ENCODE data around the gene CCDC33. TPM values are rescaled to one million over a fixed set of nuclear protein-coding genes. Genes with fewer than 3 reads are reported as not detected.

Gene CCDC33
- total RNA-seq, 4 donors from 2014 or later = 1.4 to 2.8 (median 1.7) TPM

DNA sequence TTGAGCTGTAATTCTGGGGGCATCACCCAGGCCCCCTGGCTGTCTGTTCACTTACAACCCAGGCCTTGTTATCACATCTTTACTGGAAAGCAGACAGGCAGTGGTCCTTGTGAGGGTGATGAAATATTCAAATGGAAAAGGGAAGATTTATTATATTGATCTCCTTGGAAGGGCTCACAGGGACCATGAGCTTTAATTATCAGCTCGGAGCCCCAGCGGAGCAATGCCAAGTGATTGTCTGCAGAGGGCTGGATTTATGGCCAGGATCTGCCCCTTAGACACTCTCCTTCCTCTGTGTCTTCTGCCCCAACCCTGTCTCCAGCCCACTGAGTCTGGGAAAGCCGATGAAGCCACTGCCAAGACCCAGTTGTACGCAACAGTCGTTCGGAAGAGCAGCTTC is 31.9 kb downstream of the CCDC33 start:
- H3K36me3 ChIP-seq = no peaks in the 10 kb centered on the region
- H3K27me3 ChIP-seq = no peaks in the 10 kb centered on the region
- DNase-seq = no peak
- TF ChIP-seq, protein P1, sequence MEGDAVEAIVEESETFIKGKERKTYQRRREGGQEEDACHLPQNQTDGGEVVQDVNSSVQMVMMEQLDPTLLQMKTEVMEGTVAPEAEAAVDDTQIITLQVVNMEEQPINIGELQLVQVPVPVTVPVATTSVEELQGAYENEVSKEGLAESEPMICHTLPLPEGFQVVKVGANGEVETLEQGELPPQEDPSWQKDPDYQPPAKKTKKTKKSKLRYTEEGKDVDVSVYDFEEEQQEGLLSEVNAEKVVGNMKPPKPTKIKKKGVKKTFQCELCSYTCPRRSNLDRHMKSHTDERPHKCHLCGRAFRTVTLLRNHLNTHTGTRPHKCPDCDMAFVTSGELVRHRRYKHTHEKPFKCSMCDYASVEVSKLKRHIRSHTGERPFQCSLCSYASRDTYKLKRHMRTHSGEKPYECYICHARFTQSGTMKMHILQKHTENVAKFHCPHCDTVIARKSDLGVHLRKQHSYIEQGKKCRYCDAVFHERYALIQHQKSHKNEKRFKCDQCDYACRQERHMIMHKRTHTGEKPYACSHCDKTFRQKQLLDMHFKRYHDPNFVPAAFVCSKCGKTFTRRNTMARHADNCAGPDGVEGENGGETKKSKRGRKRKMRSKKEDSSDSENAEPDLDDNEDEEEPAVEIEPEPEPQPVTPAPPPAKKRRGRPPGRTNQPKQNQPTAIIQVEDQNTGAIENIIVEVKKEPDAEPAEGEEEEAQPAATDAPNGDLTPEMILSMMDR (IDR thresholded peaks at IDR 0.05) = no peak
- no peak for TF ChIP-seq POLR2A (IDR thresholded peaks at IDR 0.05)
- H3K4me1 ChIP-seq = no peaks in the 10 kb centered on the region
- no peaks in the 10 kb centered on the region for H3K9me3 ChIP-seq
- no peak overlapping the region for H3K4me3 ChIP-seq
- H3K27ac ChIP-seq = no peak overlapping the region
- intact Hi-C loops (cut with DNase I; ENCODE audit: low total_unique reads) = no loop called here

DNA sequence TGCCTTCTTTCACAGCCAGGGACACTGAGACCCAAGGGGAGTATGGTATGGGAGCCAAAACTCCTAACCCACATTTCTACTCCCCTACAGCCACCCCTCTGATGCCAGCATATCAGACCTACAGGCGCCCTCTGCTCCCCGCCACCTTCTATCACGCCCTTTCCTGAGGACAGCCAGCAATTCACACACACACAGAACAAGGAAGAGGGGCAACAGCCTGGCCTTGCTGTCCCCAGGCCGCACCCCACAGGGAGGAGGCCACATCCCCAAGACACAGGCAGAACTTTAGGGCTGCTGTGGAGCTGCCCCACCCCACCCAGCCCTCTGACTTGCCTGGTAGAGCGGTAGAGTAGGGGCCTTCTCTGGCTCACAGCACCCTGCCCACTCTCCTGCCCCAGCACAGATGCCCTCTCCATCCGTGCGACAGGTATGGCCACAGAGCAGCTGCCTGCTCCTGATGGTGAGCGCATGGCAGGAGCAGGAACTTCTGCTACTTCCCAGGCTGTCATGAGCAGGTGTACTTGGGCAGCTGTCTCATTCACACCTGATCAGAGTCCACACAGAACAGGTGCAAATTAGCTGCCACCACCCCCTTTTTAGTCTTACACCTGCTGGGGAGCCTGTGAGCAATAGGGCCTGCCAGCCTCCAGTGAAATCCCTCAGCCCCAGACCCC is 33.4 kb downstream of the CCDC33 start:
- Histone ChIP-seq H3K27ac (no peak overlapping the region), H3K4me3 (no peak overlapping the region), H3K27me3 (no peaks in the 10 kb centered on the region), H3K9me3 (no peaks in the 10 kb centered on the region), H3K36me3 (no peaks in the 10 kb centered on the region), H3K4me1 (no peaks in the 10 kb centered on the region)
- no peak for DNase-seq
- intact Hi-C loops (cut with DNase I; ENCODE audit: low total_unique reads) = no loop called here
- no peak for TF ChIP-seq POLR2A (IDR thresholded peaks at IDR 0.05)
- TF ChIP-seq, protein P1 (IDR thresholded peaks at IDR 0.05) = no peak

DNA sequence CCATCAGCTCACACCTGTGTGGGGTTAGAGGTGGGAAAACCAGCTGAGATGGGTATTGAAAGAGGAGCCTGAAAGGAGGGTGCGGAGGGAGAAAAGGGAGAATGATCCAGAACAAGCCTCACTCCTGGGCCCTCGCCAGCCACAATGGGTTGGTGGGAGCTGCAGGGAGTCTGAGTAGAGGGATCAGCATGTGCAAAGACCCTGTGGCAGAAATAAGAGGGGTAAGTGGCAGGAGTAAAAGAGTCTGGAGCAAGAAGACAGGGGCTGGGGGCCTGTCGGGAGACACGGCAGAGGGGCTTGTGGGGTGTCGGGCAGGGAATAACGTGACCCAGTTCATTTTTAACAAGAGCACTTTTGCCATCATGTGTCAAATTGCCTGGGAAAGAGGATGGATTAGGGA is 34.0 kb downstream of the CCDC33 start:
- Histone ChIP-seq H3K27ac (no peak overlapping the region), H3K4me3 (no peak overlapping the region), H3K36me3 (no peaks in the 10 kb centered on the region), H3K9me3 (no peaks in the 10 kb centered on the region), H3K27me3 (no peaks in the 10 kb centered on the region), H3K4me1 (no peaks in the 10 kb centered on the region)
- TF ChIP-seq, protein P1 (IDR thresholded peaks at IDR 0.05) = no peak
- TF ChIP-seq POLR2A (IDR thresholded peaks at IDR 0.05) = no peak
- intact Hi-C loops (cut with DNase I; ENCODE audit: low total_unique reads) = no loop called here
- DNase-seq = no peak

DNA sequence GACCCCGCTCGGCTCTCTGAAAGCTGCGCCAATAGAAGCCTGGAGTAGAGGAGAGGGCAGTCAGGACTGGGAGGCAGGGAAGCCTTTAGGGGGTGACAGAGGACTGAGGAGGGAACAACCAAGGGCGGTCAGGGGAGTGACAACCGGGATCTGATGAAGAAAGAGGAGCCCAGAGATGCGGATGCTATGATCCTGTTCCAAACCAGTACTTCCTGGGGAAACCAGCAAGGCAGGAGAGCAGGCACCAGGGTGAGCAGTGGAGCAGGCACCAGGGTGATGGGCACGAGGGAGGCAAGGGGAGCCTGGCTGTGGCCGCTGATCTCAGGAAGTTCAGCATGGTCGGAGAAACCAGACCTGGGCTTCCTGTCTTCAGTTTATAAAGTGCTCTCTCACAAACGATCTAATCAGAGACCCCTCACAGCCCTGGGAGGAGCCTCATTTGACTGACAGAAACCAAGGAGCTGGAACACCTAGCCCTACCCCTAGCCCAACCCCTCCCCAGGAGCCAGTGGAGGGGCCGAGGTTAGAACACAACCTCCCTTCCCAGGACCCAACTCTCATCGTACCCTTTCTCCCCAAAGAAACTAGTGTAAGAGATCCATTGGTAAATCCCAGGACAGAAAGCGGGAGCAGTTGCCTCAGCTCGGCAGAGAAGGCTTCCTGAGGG is 34.9 kb downstream of the CCDC33 start:
- Histone ChIP-seq H3K9me3 (no peaks in the 10 kb centered on the region), H3K36me3 (no peaks in the 10 kb centered on the region), H3K4me3 (no peak overlapping the region), H3K27ac (no peak overlapping the region), H3K27me3 (no peaks in the 10 kb centered on the region), H3K4me1 (no peaks in the 10 kb centered on the region)
- intact Hi-C loops (cut with DNase I; ENCODE audit: low total_unique reads) = no loop called here
- TF ChIP-seq, protein P1 (IDR thresholded peaks at IDR 0.05) = no peak
- no peak for TF ChIP-seq POLR2A (IDR thresholded peaks at IDR 0.05)
- DNase-seq = no peak

DNA sequence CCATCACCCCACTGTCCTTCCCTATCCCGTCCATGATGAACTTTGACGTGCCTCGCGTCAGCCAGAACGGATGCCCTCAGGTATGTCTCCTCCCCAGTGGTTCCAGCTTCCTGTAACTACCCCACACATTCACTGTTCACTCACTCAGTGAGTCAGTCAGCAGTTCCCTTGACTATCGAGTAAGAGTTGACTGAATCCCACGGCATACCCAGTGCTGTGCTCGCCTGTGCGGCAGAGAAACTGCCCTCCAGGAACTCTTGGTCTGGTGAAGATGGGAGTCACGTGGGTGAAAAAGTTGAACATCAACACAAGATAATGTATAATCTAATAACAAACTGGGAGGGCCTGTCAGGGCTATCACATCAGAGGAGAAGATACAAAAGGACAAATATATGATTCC is 36.7 kb downstream of the CCDC33 start:
- Histone ChIP-seq H3K27ac (no peak overlapping the region), H3K4me3 (no peak overlapping the region), H3K9me3 (no peaks in the 10 kb centered on the region), H3K27me3 (no peaks in the 10 kb centered on the region), H3K36me3 (no peaks in the 10 kb centered on the region), H3K4me1 (no peaks in the 10 kb centered on the region)
- DNase-seq = no peak
- intact Hi-C loops (cut with DNase I; ENCODE audit: low total_unique reads) = no loop called here
- TF ChIP-seq, protein P1 (IDR thresholded peaks at IDR 0.05) = no peak
- no peak for TF ChIP-seq POLR2A (IDR thresholded peaks at IDR 0.05)

Measured in uterus (tissue), 4 donors.